GM12878 (cell line): ENCODE results near the gene ZSCAN10. TPM values are rescaled to one million over a fixed set of nuclear protein-coding genes. Genes with fewer than 3 reads are reported as not detected.
A peak's percentile ranks its signal among the peaks of the same experiment; 100 is the strongest.

Experiments used
- ATAC-seq: fragments of 200-7000 bp; cut with Tn5 transposase; 3 replicates; pipeline ENCODE4 v1.9.1; 2020; ENCODE audit warnings: mild to moderate bottlenecking, moderate library complexity
- BruUV-seq: library from RNA; stranded (reverse); fragments of 400-500 nt; replicated peaks from 2 replicates; lab custom pipeline; 2021; lab: Mats Ljungman, UMichigan
- CTCF ChIA-PET: fragments of 300-600 bp; sonication (Branson Sonifier 250); formaldehyde crosslinking; extraction: SDS; loops from one replicate; lab custom pipeline; 2021; ENCODE audit warnings: inconsistent platforms; lab: Yijun Ruan, JAX
- POLR2A ChIA-PET: fragments of 350-600 bp; formaldehyde crosslinking; extraction: SDS; loops from one replicate; lab custom pipeline; 2021; ENCODE audit warnings: inconsistent platforms; lab: Charles Lee
- RAD21 ChIA-PET: fragments of 300-600 bp; sonication (Branson Sonifier 250); formaldehyde crosslinking; loops from one replicate; lab custom pipeline; 2023; ENCODE audit warnings: antibody characterized with exemption; ENCODE audit not compliant: unreplicated experiment; lab: Charles Lee
- SMC1A ChIA-PET: fragments of 300-600 bp; sonication (Branson Sonifier 250); formaldehyde crosslinking; loops from one replicate; lab custom pipeline; 2023; ENCODE audit not compliant: unreplicated experiment, uncharacterized antibody; lab: Charles Lee
- DNase-seq: peaks from one replicate; pipeline ENCODE4 v3.0.0-alpha.2; 2011; ENCODE audit warnings: low read depth, low spot score
- FAIRE-seq: peaks from 3 replicates; lab custom pipeline; 2011; peaks lifted over from hg19 to GRCh38; lab: Jason Lieb, UNC
- H2AFZ ChIP-seq: 2 replicates; pipeline ENCODE4 v1.6.0; 2011; ENCODE audit warnings: low read depth, low read length, control low read depth; ENCODE audit not compliant: control insufficient read depth
- H3K27ac ChIP-seq: 2 replicates; pipeline ENCODE4 v1.5.1; 2011; ENCODE audit warnings: control low read depth; ENCODE audit not compliant: control insufficient read depth, insufficient read depth
- H3K27me3 ChIP-seq, 2 experiments: replicated peaks in 1 of 2; 2 replicates each; pipeline versions ENCODE4 v1.6.0 to v1.6.1; 2011; ENCODE audit warnings: low read length in 1 of 2; ENCODE audit not compliant: control insufficient read depth in 2 of 2, insufficient read depth in 2 of 2
- H3K36me3 ChIP-seq, 2 experiments: 2 replicates each; pipeline ENCODE4 v1.5.1; 2011; ENCODE audit warnings: low read length in 1 of 2; ENCODE audit not compliant: control insufficient read depth in 2 of 2, insufficient read depth in 2 of 2
- H3K4me1 ChIP-seq: 2 replicates; pipeline ENCODE4 v1.6.1; 2011; ENCODE audit warnings: mild to moderate bottlenecking, low read length, moderate library complexity, mixed read lengths; ENCODE audit not compliant: control insufficient read depth, insufficient read depth
- H3K4me2 ChIP-seq: 2 replicates; pipeline ENCODE4 v1.6.0; 2011; ENCODE audit warnings: control low read depth; ENCODE audit not compliant: control insufficient read depth, insufficient read depth
- H3K4me3 ChIP-seq: fragments of 200-600 bp; sonication (generic); 2 replicates; pipeline ENCODE4 v1.5.1; 2016
- H3K79me2 ChIP-seq: 2 replicates; pipeline ENCODE4 v1.6.0; 2011; ENCODE audit warnings: low read length; ENCODE audit not compliant: control insufficient read depth, insufficient read depth
- H3K9ac ChIP-seq: 2 replicates; pipeline ENCODE4 v1.8.0; 2011; ENCODE audit warnings: low read length, control low read depth, mixed read lengths; ENCODE audit not compliant: control insufficient read depth, insufficient read depth
- H3K9me3 ChIP-seq: replicated peaks from 3 replicates; pipeline ENCODE4 v1.5.1; 2011; ENCODE audit warnings: mild to moderate bottlenecking, low read length; ENCODE audit not compliant: control insufficient read depth, insufficient read depth
- H4K20me1 ChIP-seq: 2 replicates; pipeline ENCODE4 v1.6.0; 2011; ENCODE audit not compliant: control insufficient read depth, insufficient read depth
- CTCF ChIP-seq, 3 experiments: IDR thresholded peaks in 2 of 3; conservative IDR thresholded peaks in 1 of 3; 2 replicates each; pipeline ENCODE4 v1.5.1; 2011; ENCODE audit warnings: low read depth in 3 of 3, low read length in 3 of 3, mild to moderate bottlenecking in 3 of 3, control low read depth in 2 of 3, moderate library complexity in 2 of 3, inconsistent platforms in 1 of 3, mixed read lengths in 1 of 3; ENCODE audit not compliant: control insufficient read depth in 2 of 3, insufficient read depth in 1 of 3; ENCODE audit errors: extremely low read depth in 1 of 3
- IRF3 ChIP-seq: fragments of 450-650 bp; IDR thresholded peaks from 2 replicates; pipeline ENCODE4 v1.6.1; 2014; ENCODE audit warnings: mild to moderate bottlenecking
- NBN ChIP-seq: fragments of 450-650 bp; IDR thresholded peaks from 2 replicates; pipeline ENCODE4 v1.6.1; 2016
- POLR2A ChIP-seq: IDR thresholded peaks from 2 replicates; pipeline ENCODE4 v1.6.1; 2011; ENCODE audit warnings: low read depth, mild to moderate bottlenecking, low read length
- ZBTB4 ChIP-seq: fragments of 450-650 bp; formaldehyde crosslinking; IDR thresholded peaks from 2 replicates; pipeline ENCODE4 v1.4.0; 2022; ENCODE audit warnings: mild to moderate bottlenecking, moderate library complexity
- ZNF274 ChIP-seq: IDR thresholded peaks from one replicate; pipeline ENCODE4 v1.8.0; 2011; ENCODE audit not compliant: insufficient read length, insufficient read depth
- ZNF384 ChIP-seq: IDR thresholded peaks from 2 replicates; pipeline ENCODE4 v1.6.1; 2012; ENCODE audit warnings: low read depth, mild to moderate bottlenecking, low read length, improper control_type of control experiment, borderline replicate concordance
- WGBS: methylation state at CpG from one replicate; pipeline ENCODE4 v1.1.6; 2016; ENCODE audit warnings: low lambda C conversion rate; ENCODE audit not compliant: insufficient replicate concordance, insufficient coverage; ENCODE audit errors: missing lambda C conversion rate; 5-methylcytosine and 5-hydroxymethylcytosine counted together
- in situ Hi-C: fragments of 300-500 bp; cut with MboI; formaldehyde crosslinking; loops from 9 replicates; pipeline ENCODE4 v1.14.3; 2018; ENCODE audit warnings: mixed read lengths
- intact Hi-C: fragments of 100-400 bp; cut with micrococcal nuclease; formaldehyde crosslinking; loops from one replicate; pipeline ENCODE4 v1.14.2; 2022; ENCODE audit not compliant: unreplicated experiment
- polyA plus RNA-seq, 11 experiments: library from polyadenylated mRNA; depleted of rRNA in 4 of 11; unstranded in 6 of 11; stranded (reverse) in 5 of 11; fragments of >200 nt; fragmentation: Nextera tagmentation in 4 of 11; fragmentation: Illumina TruSeq in 1 of 11; extraction: Ambion mirVana in 4 of 11; extraction: Trizol in 1 of 11; gene quantifications; 1 replicate in 1 of 11; 2 replicates in 10 of 11; pipeline versions ENCODE4 v1.2.1 to v1.2.3, GENCODE V29; 2011 to 2016; ENCODE audit warnings: inconsistent platforms in 2 of 11, missing spikeins in 2 of 11, low read depth in 1 of 11
- total RNA-seq, 4 experiments: library from RNA; depleted of rRNA in 3 of 4; stranded (reverse); fragments of >200 nt in 3 of 4; fragmentation: Illumina TruSeq in 1 of 4; extraction: Trizol in 1 of 4; gene quantifications; 2 replicates each; pipeline versions ENCODE4 v1.2.1 to v1.2.3, GENCODE V29; 2013 to 2021
- TF ChIP-seq, protein P1 (sequence below): fragments of 450-650 bp; IDR thresholded peaks from 2 replicates; pipeline ENCODE4 v1.6.1; 2016; ENCODE audit warnings: mild to moderate bottlenecking

ZSCAN10 gene
- total and polyA plus RNA-seq, 10 of the 15 experiments (the other 5 are each of a cell fraction or from before 2014, with no cell fraction given) = 0.06 to 0.33 TPM; not detected in 8

DNA sequence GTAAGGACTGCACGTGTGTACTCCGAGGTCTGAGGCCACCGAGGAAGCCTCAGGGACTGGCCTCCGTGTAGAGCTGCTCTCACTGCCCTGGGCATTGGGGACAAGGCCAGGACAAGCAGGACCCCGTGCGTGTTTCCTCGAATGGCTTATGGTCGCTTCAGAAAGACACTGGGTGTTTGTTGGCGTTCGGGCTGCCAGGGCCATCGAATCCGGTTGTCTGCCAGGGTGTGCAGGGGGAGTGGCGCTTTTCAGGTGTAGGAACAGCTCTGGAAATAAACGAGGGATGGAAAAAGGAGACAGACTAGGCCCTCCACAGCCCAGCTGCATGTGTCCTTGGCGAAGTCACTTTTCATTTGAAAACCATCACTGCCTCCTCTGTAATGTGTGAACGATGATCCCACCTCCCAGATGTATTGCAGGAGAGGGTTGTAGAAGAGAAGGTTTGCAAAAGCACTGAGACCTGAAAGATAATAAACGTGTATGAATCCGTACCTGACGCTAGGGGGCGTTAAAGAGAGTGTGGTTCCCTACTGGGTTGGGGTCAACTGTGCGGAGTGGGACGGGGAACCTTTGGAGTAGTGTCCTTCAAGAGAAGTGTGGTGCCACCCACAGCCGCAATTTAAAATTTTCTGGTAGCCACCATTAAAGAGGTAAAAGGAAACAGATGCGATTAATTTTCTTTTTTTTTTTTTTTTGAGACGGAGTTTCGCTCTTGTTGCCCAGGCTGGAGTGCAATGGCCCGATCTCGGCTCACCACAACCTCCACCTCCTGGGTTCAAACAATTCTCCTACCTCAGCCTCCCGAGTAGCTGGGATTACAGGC is 2.1 kb upstream of the ZSCAN10 start (continued):
- no peak for TF ChIP-seq IRF3
- peak; percentile 60 to 86 (median 68) for TF ChIP-seq CTCF (IDR thresholded peaks at IDR 0.05 in 2 of 3, conservative IDR thresholded peaks at IDR 0.05 in 1 of 3; ENCODE audit: control insufficient read depth in 2 of 3, extremely low read depth in 1 of 3, insufficient read depth in 1 of 3, low read depth in 3 of 3, low read length in 3 of 3)
- TF ChIP-seq, all 136 proteins: peak for 7

DNA sequence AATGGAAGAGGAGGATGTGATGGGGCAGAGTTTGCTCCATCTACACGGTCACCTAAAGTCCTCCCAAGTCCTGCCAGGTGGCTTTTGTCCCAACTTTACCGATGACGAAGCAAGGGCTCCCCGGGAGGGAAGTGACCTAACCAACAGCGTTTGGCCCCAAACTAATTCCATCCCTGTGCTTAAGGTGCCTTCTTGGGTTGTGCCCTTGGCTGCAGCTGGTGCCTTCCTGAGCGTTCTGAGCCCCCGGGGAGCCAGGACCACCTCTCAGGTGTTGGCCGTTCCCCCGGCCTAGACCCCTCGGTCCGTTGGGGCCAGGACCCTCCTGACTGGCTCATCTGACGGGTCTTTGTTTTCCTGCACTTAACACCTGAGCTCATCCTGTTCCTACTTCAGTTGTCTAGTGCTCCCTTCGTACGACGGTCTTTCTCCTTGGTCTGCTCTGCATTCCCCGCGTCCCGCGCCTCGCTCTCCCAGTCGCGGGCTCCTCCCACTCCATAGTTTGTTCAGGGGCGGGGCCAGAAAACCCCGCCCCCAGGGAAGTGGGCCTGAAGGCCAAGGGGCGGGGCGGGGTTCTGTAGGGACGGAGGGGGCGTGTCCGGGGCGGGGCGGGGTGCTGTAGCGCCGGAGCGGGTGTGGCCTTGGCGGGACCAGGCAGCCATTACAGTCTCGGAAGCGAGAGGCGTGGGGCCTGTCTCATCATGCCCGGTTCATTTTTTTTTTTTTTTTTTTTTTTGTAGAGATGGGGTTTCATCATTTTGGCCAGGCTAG is 822 bp upstream of the ZSCAN10 start:
- in situ Hi-C loops = loop anchor here (5.0 kb wide), 1 partner anchor 38 kb away; no protein-coding TSS in a partner anchor
- Histone ChIP-seq H2AFZ (peak overlapping the region; percentile 83), H3K27ac (no peak overlapping the region), H3K79me2 (no peaks in the 10 kb centered on the region), H3K4me3 (peak overlapping the region; percentile 35; the same call in 1 of the 2 replicates), H3K27me3 (no peaks in the 10 kb centered on the region), H3K4me1 (peaks cover 29% of the 10 kb centered on the region), H3K9me3 (no peaks in the 10 kb centered on the region), H3K9ac (no peak overlapping the region), H3K36me3 (no peaks in the 10 kb centered on the region), H4K20me1 (no peaks in the 10 kb centered on the region), H3K4me2 (peak overlapping the region; percentile 95)
- DNase-seq = no peak
- SMC1A ChIA-PET = interaction anchor here (7.4 kb wide), 1 partner anchor 29 kb away, joined by 67 read pairs; no protein-coding TSS in a partner anchor
- peak; percentile 66 for FAIRE-seq
- intact Hi-C loops = loop anchor here (2.0 kb wide), 1 partner anchor 23 kb away; no protein-coding TSS in a partner anchor
- ATAC-seq = peak; percentile 92
- no TSS peak for BruUV-seq
- POLR2A ChIA-PET = interaction anchor here (0.7 to 2.0 kb wide), 7 partner anchors 23 to 239 kb away, joined by 3 to 8 read pairs (median 3); no protein-coding TSS in a partner anchor
- RAD21 ChIA-PET = interaction anchor here (5.0 kb wide), 1 partner anchor 29 kb away, joined by 38 read pairs; no protein-coding TSS in a partner anchor
- CTCF ChIA-PET = interaction anchor here (1.1 to 21.2 kb wide), 6 partner anchors 17 to 68 kb away, joined by 3 to 396 read pairs (median 10); no protein-coding TSS in a partner anchor
- WGBS = 22% methylated on average over 25 of the region's 39 CpGs
- TF ChIP-seq POLR2A = peak; percentile 39; the same call in 1 of the 2 replicates
- TF ChIP-seq, protein P1, sequence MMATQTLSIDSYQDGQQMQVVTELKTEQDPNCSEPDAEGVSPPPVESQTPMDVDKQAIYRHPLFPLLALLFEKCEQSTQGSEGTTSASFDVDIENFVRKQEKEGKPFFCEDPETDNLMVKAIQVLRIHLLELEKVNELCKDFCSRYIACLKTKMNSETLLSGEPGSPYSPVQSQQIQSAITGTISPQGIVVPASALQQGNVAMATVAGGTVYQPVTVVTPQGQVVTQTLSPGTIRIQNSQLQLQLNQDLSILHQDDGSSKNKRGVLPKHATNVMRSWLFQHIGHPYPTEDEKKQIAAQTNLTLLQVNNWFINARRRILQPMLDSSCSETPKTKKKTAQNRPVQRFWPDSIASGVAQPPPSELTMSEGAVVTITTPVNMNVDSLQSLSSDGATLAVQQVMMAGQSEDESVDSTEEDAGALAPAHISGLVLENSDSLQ = peak; percentile 34; the same call in 1 of the 2 replicates
- TF ChIP-seq ZBTB4 = no peak
- no peak for TF ChIP-seq ZNF274
- 0 out of 2 replicates have a peak, but pooled peaks have one; percentile 51 for TF ChIP-seq NBN
- TF ChIP-seq ZNF384 = peak; percentile 86
